Nephron progenitor cell (in vitro differentiated cells): ENCODE data around the gene AKAP12.

Source experiments
- DNase-seq: peaks from one replicate; pipeline ENCODE4 v3.0.0; 2021
- H3K27ac Mint-ChIP-seq: 2 replicates; pipeline ENCODE4 v1.8.0; 2021; ENCODE audit warnings: mild to moderate bottlenecking, moderate library complexity, mixed read lengths
- H3K27me3 Mint-ChIP-seq: 2 replicates; pipeline ENCODE4 v1.8.0; 2021; ENCODE audit warnings: mild to moderate bottlenecking, low read depth, mixed read lengths; ENCODE audit not compliant: poor library complexity
- H3K36me3 Mint-ChIP-seq: 2 replicates; pipeline ENCODE4 v1.8.0; 2021; ENCODE audit warnings: low read depth, mixed read lengths
- H3K4me1 Mint-ChIP-seq: 2 replicates; pipeline ENCODE4 v1.8.0; 2021; ENCODE audit warnings: mixed read lengths
- H3K4me3 Mint-ChIP-seq: 2 replicates; pipeline ENCODE4 v1.8.0; 2021; ENCODE audit warnings: mild to moderate bottlenecking, moderate library complexity, mixed read lengths
- H3K9me3 Mint-ChIP-seq: 2 replicates; pipeline ENCODE4 v1.8.0; 2021; ENCODE audit warnings: mild to moderate bottlenecking, moderate library complexity, mixed read lengths
- TF ChIP-seq, protein P1 (sequence below): fragments of 200-600 bp; sonication (generic); IDR thresholded peaks from 2 replicates; pipeline ENCODE4 v1.5.0; 2021; ENCODE audit warnings: antibody characterized with exemption

AKAP12 gene

DNA sequence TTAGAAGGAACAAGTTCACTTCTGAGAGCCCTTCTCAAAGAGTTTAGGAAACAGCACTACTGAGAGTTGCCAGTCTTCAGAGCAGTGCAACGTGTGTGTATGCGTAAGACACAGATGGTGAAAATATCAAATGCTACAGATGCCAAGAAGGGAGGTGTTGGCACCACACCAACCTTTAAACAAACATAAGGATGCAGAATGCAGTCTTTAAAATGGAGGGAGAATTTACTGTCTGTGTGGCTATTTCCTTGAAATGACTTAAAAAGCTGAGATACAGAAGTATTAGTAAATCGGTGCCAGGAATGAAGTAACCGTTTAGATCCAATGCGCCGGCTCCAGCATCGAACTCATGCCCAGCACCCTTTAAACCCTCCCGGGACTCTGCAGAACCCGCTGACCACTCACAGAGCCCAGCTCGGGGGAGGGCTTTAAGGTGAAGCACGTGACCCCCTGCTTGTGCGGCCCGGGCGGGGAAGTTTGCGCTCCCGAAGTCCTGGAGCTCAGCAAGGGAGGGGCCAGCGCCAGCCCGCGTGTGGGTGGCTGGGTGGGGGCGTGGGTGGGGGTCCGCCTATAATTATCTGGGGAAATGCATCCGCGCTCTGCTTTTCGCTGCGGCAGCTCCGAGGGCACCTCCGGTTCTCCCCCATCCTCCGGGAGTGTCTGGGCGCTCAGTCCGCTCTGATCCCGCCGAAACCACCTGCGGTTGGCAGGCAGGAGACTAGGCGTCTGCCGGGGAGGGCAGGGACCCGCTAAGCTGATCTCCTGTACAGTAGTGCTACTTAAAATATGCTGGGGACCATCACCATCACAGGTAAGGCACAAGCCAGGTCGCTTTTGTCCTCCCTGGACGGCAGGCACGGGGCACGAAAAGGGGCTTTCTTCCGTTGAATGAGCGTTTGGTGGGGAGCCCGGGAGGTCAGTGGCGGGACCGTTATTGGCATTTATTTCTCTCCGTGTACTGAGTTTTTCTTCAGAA, 85.6 kb downstream of the AKAP12 start:
- Mint-ChIP-seq H3K4me3 (peak overlapping the region; percentile 84), H3K27ac (peak overlapping the region; percentile 22), H3K9me3 (peaks cover 28% of the 10 kb centered on the region), H3K36me3 (peaks cover 63% of the 10 kb centered on the region), H3K27me3 (peaks cover 3% of the 10 kb centered on the region), H3K4me1 (peaks cover 53% of the 10 kb centered on the region)
- TF ChIP-seq, protein P1, sequence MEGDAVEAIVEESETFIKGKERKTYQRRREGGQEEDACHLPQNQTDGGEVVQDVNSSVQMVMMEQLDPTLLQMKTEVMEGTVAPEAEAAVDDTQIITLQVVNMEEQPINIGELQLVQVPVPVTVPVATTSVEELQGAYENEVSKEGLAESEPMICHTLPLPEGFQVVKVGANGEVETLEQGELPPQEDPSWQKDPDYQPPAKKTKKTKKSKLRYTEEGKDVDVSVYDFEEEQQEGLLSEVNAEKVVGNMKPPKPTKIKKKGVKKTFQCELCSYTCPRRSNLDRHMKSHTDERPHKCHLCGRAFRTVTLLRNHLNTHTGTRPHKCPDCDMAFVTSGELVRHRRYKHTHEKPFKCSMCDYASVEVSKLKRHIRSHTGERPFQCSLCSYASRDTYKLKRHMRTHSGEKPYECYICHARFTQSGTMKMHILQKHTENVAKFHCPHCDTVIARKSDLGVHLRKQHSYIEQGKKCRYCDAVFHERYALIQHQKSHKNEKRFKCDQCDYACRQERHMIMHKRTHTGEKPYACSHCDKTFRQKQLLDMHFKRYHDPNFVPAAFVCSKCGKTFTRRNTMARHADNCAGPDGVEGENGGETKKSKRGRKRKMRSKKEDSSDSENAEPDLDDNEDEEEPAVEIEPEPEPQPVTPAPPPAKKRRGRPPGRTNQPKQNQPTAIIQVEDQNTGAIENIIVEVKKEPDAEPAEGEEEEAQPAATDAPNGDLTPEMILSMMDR = no peak
- peak; percentile 60 for DNase-seq

DNA sequence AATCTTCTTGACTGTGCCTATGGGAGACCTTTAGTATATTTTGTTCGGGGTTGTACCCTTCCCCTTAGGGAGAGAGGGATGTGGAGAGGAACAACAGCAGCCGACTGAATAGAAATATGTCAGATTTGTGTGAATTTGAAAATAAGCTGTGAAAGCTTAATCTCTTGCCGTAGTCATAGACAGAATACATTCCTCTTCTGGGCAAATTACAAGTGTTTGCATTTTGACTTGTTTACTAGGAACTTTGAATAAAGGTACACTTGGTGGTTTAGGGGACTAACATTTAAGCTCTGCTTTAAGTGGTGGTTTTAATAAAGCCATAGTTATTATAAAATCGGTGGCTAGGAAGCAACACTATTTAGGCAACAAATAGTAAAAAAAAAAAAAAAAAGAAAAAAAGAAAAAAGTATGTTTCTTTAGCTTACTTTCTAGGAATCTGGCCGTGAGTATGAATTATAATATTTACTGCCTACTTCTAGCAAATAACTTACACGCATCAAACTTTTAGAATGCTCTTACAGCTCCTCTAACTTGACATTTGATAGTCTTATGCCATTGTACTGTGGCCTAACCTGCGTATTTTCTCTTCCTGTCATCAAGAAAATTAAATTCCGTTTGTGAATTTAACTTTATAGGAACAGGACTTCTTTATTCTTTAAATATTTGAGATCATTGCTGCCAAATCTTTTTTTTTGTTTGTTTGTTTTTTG, 86.5 kb downstream of the AKAP12 start:
- peak overlapping the region; percentile 22 for H3K27ac Mint-ChIP-seq
- peaks cover 51% of the 10 kb centered on the region for H3K4me1 Mint-ChIP-seq
- peaks cover 21% of the 10 kb centered on the region for H3K9me3 Mint-ChIP-seq
- no peak for DNase-seq
- peaks cover 61% of the 10 kb centered on the region for H3K36me3 Mint-ChIP-seq
- H3K27me3 Mint-ChIP-seq = peaks cover 3% of the 10 kb centered on the region
- TF ChIP-seq, protein P1 = no peak
- H3K4me3 Mint-ChIP-seq = peak overlapping the region; percentile 84

DNA sequence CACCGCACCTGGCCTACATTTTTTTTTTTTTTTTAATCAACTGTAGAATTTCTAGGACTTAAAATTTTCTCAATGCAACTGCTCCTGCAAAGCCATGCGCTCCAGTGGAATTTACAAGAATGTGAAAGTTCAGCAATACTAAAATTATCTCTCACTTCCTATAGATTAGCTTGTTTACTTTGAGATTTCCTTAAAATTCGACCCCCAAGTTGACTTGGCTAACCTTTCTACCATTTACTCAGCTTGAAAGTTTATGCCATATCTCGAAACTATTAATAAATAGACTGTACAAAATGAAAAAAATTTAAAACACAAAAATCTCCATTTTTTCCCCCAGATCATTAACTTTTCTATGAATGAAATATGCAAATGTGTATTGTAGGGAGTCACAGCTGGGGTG, 87.3 kb downstream of the AKAP12 start:
- DNase-seq = no peak
- peaks cover 51% of the 10 kb centered on the region for H3K4me1 Mint-ChIP-seq
- peaks cover 16% of the 10 kb centered on the region for H3K9me3 Mint-ChIP-seq
- TF ChIP-seq, protein P1 = no peak
- H3K27ac Mint-ChIP-seq = no peak overlapping the region
- no peak overlapping the region for H3K4me3 Mint-ChIP-seq
- peaks cover 54% of the 10 kb centered on the region for H3K36me3 Mint-ChIP-seq
- H3K27me3 Mint-ChIP-seq = peaks cover 3% of the 10 kb centered on the region

DNA sequence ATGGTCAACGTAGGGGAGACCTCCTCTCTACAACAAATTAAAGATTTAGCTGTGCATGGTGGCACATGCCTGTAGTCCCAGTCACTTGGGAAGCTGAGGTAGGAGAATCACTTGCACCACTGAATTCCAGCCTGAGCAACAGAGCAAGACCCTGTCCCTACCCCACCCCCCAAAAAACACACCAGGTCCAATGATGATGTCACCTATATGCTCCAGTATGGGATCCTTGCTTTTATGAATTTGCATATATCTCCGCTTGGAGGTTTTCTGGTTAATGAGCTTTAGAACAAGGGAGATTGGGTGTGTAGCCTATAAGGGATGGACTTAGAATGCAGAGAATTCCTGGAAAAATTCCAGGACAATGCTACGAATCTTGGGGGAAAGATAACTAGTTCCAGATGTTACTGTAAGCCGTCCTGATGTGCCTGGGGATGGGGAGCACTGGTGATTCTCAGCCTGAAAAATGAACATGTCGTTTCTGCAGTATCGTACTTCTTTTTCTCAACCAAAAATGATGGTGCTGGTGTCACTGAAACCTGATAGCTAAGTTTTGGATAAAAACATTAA, 90.4 kb downstream of the AKAP12 start:
- peaks cover 66% of the 10 kb centered on the region for H3K36me3 Mint-ChIP-seq
- peak overlapping the region; percentile 43 for H3K27ac Mint-ChIP-seq
- no peak for DNase-seq
- peaks cover 3% of the 10 kb centered on the region for H3K27me3 Mint-ChIP-seq
- no peak overlapping the region for H3K4me3 Mint-ChIP-seq
- TF ChIP-seq, protein P1 = no peak
- peaks cover 10% of the 10 kb centered on the region for H3K9me3 Mint-ChIP-seq
- H3K4me1 Mint-ChIP-seq = peaks cover 41% of the 10 kb centered on the region

DNA sequence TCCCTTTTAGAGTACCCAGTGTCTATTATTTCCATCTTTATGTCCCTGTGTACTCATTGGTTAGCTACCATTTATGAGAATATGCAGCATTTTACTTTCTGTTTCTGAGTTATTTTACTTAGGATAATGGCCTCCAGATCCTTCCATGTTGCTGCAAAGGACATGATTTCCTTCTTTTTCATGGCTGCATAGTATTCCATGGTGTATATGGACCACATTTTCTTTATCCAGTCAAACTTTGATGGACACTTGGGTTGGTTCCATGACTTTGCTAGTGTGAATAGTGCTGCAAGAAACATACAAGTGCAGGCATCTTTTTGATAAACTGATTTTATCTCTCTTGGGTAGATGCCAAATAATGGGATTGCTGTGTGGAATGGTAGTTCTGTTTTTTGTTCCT, 96.2 kb downstream of the AKAP12 start:
- Mint-ChIP-seq H3K27me3 (no peaks in the 10 kb centered on the region), H3K4me1 (peaks cover 39% of the 10 kb centered on the region), H3K27ac (no peak overlapping the region), H3K4me3 (no peak overlapping the region), H3K36me3 (peaks cover 60% of the 10 kb centered on the region), H3K9me3 (no peaks in the 10 kb centered on the region)
- TF ChIP-seq, protein P1 = no peak
- DNase-seq = no peak
